GM23248 (cell line): Measurements from ENCODE around the gene JMJD7.

ENCODE experiments used
- EZH2 ChIP-seq: fragments of 200-600 bp; sonication (generic); IDR thresholded peaks from 2 replicates; pipeline ENCODE4 v1.6.1; 2018; ENCODE audit warnings: antibody characterized with exemption, mild to moderate bottlenecking; ENCODE audit not compliant: insufficient read depth, poor library complexity, severe bottlenecking
- EZH2phosphoT487 ChIP-seq: fragments of 200-600 bp; sonication (generic); IDR thresholded peaks from 2 replicates; pipeline ENCODE4 v1.6.1; 2018; ENCODE audit warnings: antibody characterized with exemption, moderate library complexity, mild to moderate bottlenecking, low read depth; ENCODE audit not compliant: insufficient read depth

DNA sequence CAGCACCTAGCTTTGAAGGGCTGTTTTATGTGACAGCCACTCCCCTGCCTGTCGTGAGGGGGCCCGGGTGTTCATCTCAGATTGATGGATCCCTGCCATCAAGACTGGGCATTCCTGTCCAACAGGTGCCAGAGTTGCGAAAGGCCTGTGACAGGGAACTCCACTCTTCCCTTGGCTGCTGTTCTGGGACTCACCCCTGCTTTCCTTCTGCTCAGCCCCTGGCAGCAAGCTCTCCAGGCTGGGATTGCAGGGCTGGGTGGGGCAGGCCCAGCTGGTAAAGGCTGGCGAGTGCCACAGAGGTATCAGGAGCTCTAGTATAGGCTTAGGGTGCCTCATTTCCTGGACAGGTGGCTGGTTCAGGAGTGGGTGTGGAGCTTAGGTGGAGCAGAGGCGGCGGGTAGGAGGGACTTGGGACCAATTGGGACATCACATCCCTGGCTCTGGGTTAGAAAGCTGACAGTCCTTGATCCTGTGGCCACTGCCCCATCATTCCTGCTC, 10.6 kb downstream of the JMJD7 start, which contains the start of gene PLA2G4B:
- no peak for TF ChIP-seq EZH2
- TF ChIP-seq EZH2phosphoT487: no peak
